Activated CD4-positive, alpha-beta T cell treated with anti-CD3 and anti-CD28 coated beads for 4 hours (primary cell): ENCODE data around the gene C19orf53.
"Not testable (repeated sequence)": the region's sequence is repeated elsewhere in the genome, so short reads cannot be mapped to it uniquely, and the experiment has no call there.

Experiments used
- DNase-seq, 2 donors: peaks; one replicate each; pipeline ENCODE4 v3.0.0-alpha.2; 2020

C19orf53 gene

DNA sequence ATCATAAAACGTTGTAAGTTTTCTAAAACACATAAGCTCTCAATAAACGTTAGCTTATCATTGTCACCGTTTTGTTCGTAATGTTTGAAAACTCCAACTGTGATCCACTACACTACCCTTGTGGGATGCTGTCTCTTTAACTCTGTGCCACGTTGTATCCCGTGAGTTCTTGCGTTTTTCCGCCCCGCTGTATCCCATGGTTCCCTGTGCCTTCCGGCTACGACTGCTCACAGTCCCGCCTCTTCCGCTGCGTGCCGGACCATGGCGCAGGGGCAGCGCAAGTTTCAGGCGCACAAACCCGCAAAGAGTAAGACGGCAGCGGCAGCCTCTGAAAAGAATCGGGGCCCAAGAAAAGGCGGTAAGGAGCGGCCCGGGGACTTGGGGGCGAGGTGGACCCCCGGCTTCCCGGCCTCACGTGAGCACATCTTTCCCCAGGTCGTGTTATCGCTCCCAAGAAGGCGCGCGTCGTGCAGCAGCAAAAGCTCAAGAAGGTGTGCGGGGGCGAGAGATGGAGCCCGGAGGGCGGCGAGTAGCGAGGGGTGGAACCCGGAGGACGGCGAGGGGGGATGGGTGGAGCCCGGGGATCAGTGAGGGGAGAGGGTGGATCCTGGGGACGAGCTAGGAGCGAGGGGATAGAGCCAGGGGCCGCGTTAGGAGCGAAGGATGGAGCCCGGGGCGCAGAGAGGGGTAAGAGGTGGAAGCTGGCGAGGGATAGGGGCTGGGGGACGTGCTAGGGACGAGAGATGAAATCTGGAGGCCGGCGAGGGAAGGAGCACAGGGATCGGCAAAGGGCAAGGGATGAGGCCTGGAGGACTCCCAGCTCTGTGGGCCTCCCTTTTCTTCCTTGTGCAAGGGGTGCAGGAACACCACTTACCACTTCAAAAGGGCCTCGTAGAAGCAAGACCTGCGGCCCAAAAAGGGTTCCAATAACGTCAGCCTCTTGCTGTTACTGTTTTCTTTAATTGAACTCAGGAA, at the start of gene C19orf53:
C19orf53 (plus strand) TSS at position 240 of the 975 bp plus-strand sequence; CDS start at position 262, 22 bp downstream.
- peak; percentile 78 to 85 for DNase-seq

DNA sequence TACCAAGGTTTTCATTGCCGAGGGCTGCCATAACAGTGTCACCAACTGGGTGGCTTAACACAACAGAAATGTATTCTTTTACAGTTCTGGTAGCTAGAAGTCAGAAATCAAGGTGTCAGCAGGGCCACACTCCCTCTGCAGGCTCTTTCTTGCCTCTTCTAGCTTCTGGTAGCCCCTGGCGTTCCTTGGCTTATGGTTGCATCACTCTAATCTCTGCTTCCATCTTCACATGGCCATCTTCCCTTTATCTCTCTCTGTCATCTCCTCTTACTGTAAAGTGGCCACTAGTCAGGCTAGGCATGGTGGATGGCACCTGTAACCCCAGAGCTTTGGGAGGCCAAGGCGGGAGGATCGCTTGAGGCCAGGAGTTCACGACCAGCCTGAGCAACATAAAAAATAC, 47.9 kb upstream of the C19orf53 start:
- DNase-seq: no peak

DNA sequence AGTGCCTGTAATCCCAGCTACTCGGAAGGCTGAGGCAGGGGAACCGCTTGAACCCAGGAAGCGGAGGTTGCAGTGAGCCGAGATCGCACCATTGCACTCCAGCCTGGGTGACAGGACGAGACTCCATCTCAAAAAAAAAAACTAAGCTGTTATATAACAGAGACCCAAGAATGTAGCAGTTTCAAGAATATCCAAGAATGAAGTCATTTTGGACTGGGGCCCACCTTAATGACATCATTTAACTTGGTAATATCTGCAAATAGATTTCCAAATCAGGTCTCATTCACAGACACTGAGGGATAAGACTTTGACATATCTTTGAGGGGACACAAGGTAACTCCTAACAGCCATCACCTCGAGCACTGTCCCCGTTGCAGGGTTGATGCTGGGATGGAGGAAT, 46.5 kb upstream of the C19orf53 start:
- no peak for DNase-seq

GRCh38 chr19:13729859-13730258, 44.4 kb upstream of the C19orf53 start:
- DNase-seq: no peak

DNA sequence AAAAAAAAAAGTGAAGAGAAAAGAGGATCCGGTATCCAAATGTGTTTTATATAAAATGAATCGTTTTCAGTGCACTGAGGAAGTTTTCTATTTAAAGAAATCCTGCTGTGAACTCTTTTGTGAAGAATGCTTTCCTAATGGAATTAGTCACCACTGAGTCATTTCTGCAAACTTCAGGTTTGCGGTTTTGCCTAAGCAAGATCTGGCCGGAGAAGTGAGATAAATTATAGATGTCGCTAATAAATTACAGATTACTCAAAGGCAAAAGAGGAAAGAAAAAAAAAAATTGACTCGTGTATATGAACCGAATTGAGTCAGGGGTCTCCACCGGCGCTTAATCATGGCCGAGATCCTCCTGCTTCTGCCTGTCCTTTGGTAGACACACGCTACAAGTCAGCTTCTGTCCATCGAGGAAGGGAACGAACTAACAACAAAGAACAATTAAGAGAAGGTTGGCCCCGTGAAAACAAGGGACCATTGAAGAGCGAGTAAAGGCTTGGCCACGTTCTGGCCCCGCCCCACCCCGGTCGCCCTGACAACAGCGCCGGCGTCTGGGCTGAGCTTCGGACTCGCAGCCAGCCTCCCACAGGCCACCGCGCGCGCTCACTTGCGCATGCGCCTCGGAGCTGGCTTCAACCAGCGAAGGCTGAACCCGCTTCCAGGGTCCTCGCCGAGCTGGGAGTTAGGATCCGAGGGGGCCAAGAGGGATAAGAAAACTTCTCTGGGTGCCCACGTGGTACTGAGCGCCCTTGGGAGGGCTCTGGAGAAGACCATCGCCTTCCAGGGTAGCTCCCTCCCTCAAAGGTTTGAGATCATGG, 42.9 kb upstream of the C19orf53 start:
- DNase-seq: peak; percentile 91 to 94

DNA sequence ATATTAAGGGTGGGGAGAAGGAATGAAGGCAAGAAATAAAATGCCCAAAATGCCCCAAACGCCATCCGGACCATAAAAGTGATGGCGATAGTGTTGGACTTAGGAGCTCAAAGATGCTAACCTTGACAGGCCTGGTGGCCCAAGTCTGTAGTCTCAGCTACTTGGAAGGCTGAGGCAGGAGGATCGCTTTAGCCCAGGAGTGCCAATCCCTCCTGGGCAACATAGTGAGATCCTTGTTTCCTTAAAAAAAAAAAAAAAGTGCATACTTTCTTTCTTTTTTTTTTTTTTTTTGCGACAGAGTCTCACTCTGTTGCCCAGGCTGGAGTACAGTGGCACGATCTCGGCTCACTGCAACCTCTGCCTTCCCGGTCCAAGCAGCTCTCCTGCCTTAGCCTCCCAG, 41.9 kb upstream of the C19orf53 start:
- no peak for DNase-seq

- no peak for DNase-seq
Observed at GRCh38 chr19:13734751-13735150, 39.5 kb upstream of the C19orf53 start.

DNA sequence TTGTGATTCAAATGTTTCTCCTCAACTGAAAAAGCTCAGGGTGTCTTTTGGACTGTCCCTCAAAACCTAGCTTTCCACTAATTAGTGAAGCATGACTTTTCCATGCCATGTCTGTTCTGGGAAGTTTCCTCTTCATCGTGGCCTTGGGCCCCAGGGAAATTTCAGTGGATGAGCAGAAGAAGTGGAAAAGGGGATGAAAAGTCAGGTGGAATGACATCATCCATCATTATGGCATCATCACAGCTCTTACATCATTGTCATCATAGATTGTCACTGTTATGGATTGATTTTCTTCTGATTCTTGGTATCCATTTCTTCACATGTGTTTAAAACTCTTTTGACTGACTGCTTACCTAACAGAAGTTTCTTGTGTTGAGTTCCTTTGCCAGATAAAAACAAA, 36.2 kb upstream of the C19orf53 start:
- DNase-seq: no peak

GRCh38 chr19:13741893-13742292, 32.4 kb upstream of the C19orf53 start:
- DNase-seq: no peak

GRCh38 chr19:13742756-13743155, 31.5 kb upstream of the C19orf53 start:
- no peak for DNase-seq

GRCh38 chr19:13744174-13744573, 30.1 kb upstream of the C19orf53 start:
- no peak for DNase-seq

DNA sequence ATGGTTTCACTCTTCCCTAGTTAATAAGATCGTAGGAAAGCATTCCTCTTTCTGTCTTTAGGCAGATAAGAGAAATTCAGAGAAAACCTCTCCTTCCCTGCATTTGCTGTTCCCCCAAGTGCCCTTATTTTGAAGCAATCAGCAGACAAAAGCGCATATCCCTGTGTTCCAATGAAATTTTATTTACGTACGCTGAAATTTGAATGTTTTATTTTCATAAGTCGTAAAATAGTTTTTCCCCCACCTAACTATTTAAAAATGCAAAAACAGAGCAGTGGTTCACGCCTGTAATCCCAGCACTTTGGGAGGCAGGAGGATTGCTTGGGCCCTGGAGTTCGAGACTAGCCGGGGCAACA, 27.2 kb upstream of the C19orf53 start:
- DNase-seq: no peak

DNA sequence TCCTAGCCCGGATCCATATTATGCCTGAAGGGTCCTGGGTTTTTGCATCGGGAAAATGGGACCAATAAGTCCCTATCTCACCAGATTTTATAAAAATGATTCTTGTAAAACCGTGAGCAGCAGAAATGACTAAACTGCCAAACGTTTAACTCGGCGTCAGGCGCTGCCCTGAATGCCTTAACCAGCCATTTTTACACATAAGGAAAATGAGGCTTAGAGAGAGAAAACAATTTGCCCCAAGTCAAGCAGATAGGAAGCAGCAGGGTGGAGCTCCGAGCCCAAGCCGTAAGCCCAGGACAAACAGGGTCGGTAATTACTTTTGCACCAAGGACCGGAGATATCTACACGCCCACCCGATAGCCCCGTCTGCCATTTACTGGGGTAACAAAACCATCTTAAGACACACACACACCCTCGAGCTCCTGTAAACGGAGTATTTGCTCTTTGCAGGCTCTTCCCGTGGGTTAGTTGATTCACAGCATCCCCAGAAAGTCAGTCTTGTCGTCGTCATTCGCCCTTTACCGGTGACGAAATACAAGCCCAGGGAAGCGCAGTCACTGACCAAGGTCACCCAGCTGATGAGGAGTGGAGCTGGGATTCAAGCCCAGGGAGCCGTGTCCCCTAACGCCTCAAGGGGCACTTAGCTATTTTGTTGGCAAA, 26.0 kb upstream of the C19orf53 start:
- DNase-seq: peak in 1 of 2 donors; percentile 18

DNA sequence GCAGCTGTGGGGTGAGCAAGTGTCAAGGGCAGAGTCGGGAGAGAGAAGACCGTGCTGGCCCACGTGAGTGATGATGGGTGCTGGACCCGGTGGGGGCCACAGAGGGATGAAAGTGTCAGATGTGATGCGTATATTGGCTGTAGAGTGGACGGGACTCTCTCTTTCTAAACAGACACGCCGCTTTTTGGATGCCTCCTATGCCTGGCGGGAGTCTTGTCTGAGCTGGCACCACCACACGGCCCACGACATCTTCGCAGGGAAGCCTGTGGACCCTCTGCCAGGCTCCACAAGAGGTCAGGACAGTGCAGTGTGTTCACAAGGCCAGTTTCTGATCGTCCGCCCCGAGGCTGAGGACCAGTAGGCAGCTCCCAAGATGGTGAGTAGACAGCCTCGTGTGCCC, 22.8 kb upstream of the C19orf53 start:
- no peak for DNase-seq

GRCh38 chr19:13753622-13754021, 20.6 kb upstream of the C19orf53 start:
- DNase-seq: not testable (repeated sequence)

GRCh38 chr19:13756210-13756609, 18.0 kb upstream of the C19orf53 start:
- no peak for DNase-seq

GRCh38 chr19:13757805-13758772, 16.2 kb upstream of the C19orf53 start:
- DNase-seq: no peak

- DNase-seq: no peak
Observed at GRCh38 chr19:13758795-13759194, 15.5 kb upstream of the C19orf53 start.

GRCh38 chr19:13761423-13761822, 12.8 kb upstream of the C19orf53 start:
- DNase-seq: no peak

DNA sequence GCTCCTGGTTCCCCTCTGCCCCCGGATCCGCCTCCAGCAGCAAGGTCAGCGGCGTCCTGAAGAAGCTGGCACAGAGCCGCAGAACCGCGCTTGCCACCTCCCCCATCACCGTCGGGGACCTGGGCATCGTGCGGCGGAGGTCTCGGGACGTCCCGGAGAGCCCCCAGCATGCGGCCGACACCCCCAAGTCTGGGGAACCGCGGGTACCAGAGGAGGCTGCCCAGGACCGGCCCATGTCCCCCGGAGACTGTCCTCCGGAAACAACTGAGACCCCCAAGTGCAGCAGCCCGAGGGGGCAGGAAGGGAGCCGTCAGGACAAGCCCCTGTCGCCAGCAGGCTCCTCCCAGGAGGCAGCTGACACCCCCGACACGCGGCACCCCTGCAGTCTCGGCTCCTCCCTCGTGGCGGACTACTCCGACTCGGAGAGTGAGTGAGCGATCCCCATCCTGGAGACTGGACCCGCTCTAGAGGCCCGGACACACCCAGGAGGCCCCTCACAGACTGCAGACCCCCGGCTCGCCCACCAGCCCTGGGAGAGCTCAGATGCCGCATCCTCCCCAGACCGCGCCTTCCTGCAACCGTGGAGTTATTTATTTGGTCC, 11.5 kb upstream of the C19orf53 start:
- no peak for DNase-seq

GRCh38 chr19:13763265-13763664, 11.0 kb upstream of the C19orf53 start:
- no peak for DNase-seq
